Keratinocyte (primary cell): ENCODE results near the gene BRPF1. TPM values are rescaled to one million over a fixed set of nuclear protein-coding genes. Genes with fewer than 3 reads are reported as not detected.

Experiments
- DNase-seq: peaks from one replicate; pipeline ENCODE4 v3.0.0-alpha.2; 2011; ENCODE audit warnings: low read depth, missing footprints, low spot score
- FAIRE-seq: peaks from 2 replicates; lab custom pipeline; 2011; peaks lifted over from hg19 to GRCh38; lab: Jason Lieb, UNC
- H2AFZ ChIP-seq: 2 replicates; pipeline ENCODE4 v1.6.0; 2012; ENCODE audit warnings: low read length, control low read depth, inconsistent platforms; ENCODE audit not compliant: control insufficient read depth
- H3K27ac ChIP-seq: 2 replicates; pipeline ENCODE4 v1.5.1; 2011; ENCODE audit warnings: low read length; ENCODE audit not compliant: control insufficient read depth, insufficient read depth
- H3K27me3 ChIP-seq: 3 replicates; pipeline ENCODE4 v1.6.0; 2011; ENCODE audit warnings: low read length; ENCODE audit not compliant: control insufficient read depth, insufficient read depth; ENCODE audit errors: extremely low read depth
- H3K36me3 ChIP-seq, 2 experiments: 2 replicates in 1 of 2; 3 replicates in 1 of 2; pipeline ENCODE4 v1.5.1; 2011; ENCODE audit warnings: low read length in 2 of 2, mild to moderate bottlenecking in 1 of 2; ENCODE audit not compliant: control insufficient read depth in 2 of 2, insufficient read depth in 2 of 2; ENCODE audit errors: extremely low read depth in 1 of 2
- H3K4me1 ChIP-seq: 3 replicates; pipeline ENCODE4 v1.5.1; 2011; ENCODE audit warnings: low read length; ENCODE audit not compliant: control insufficient read depth, insufficient read depth; ENCODE audit errors: extremely low read depth
- H3K4me2 ChIP-seq: 3 replicates; pipeline ENCODE4 v1.6.0; 2011; ENCODE audit warnings: low read depth, low read length; ENCODE audit not compliant: control insufficient read depth, insufficient read depth; ENCODE audit errors: extremely low read depth
- H3K4me3 ChIP-seq, 3 experiments: fragments of 200-600 bp in 1 of 3; sonication (generic) in 1 of 3; 2 replicates in 2 of 3; 3 replicates in 1 of 3; pipeline ENCODE4 v1.5.1; 2011 to 2016; ENCODE audit warnings: low read length in 3 of 3, mild to moderate bottlenecking in 3 of 3, control low read depth in 2 of 3, inconsistent platforms in 1 of 3, low read depth in 1 of 3, mixed read lengths in 1 of 3, mixed run types in 1 of 3, moderate library complexity in 1 of 3; ENCODE audit not compliant: control insufficient read depth in 2 of 3, insufficient read depth in 2 of 3; ENCODE audit errors: extremely low read depth in 1 of 3
- H3K79me2 ChIP-seq: 2 replicates; pipeline ENCODE4 v1.6.0; 2012; ENCODE audit warnings: low read length; ENCODE audit not compliant: control insufficient read depth, insufficient read depth
- H3K9ac ChIP-seq: 3 replicates; pipeline ENCODE4 v1.6.0; 2011; ENCODE audit warnings: low read length; ENCODE audit not compliant: control insufficient read depth, insufficient read depth; ENCODE audit errors: extremely low read depth
- H3K9me1 ChIP-seq: 3 replicates; pipeline ENCODE4 v1.6.0; 2011; ENCODE audit warnings: low read length; ENCODE audit not compliant: control insufficient read depth, insufficient read depth; ENCODE audit errors: extremely low read depth
- H3K9me3 ChIP-seq: 2 replicates; pipeline ENCODE4 v1.5.1; 2012; ENCODE audit warnings: low read depth, low read length; ENCODE audit not compliant: control insufficient read depth
- H4K20me1 ChIP-seq: 3 replicates; pipeline ENCODE4 v1.6.0; 2011; ENCODE audit warnings: low read length; ENCODE audit not compliant: control insufficient read depth, insufficient read depth; ENCODE audit errors: extremely low read depth
- EZH2 ChIP-seq: IDR thresholded peaks from one replicate; pipeline ENCODE4 v1.6.1; 2012; ENCODE audit warnings: inconsistent platforms, mild to moderate bottlenecking, low read length, moderate library complexity
- dilution Hi-C: fragments of 300-500 bp; cut with MboI; formaldehyde crosslinking; loops from one replicate; pipeline ENCODE4 v1.7.0; 2020; ENCODE audit warnings: low sequenced_read_pairs; ENCODE audit not compliant: extremely low pct_ligation_motif_present
- polyA plus RNA-seq, 5 experiments: library from polyadenylated mRNA; depleted of rRNA in 3 of 5; stranded (reverse) in 3 of 5; stranded (forward) in 1 of 5; unstranded in 1 of 5; fragments of >200 nt; gene quantifications; 1 replicate in 1 of 5; 2 replicates in 3 of 5; 3 replicates in 1 of 5; pipeline versions ENCODE4 v1.2.1 to v1.2.3, GENCODE V29; 2011 to 2012; ENCODE audit warnings: missing spikeins in 2 of 5, low read depth in 1 of 5, low replicate concordance in 1 of 5
- TF ChIP-seq, protein P1 (sequence below), 3 experiments: IDR thresholded peaks in 1 of 3; conservative IDR thresholded peaks in 1 of 3; optimal IDR thresholded peaks in 1 of 3; 2 replicates in 2 of 3; 3 replicates in 1 of 3; pipeline versions ENCODE3 to v1.5.1; 2011; ENCODE audit warnings: low read length in 3 of 3, mild to moderate bottlenecking in 3 of 3, moderate library complexity in 2 of 3, control low read depth in 1 of 3, inconsistent platforms in 1 of 3; ENCODE audit not compliant: insufficient read depth in 2 of 3; ENCODE audit errors: extremely low read depth in 1 of 3

The BRPF1 gene
- polyA plus RNA-seq, 1 donor (not counting 4 experiments of a cell fraction or from before 2014, with no cell fraction given), result 8.0 TPM

DNA sequence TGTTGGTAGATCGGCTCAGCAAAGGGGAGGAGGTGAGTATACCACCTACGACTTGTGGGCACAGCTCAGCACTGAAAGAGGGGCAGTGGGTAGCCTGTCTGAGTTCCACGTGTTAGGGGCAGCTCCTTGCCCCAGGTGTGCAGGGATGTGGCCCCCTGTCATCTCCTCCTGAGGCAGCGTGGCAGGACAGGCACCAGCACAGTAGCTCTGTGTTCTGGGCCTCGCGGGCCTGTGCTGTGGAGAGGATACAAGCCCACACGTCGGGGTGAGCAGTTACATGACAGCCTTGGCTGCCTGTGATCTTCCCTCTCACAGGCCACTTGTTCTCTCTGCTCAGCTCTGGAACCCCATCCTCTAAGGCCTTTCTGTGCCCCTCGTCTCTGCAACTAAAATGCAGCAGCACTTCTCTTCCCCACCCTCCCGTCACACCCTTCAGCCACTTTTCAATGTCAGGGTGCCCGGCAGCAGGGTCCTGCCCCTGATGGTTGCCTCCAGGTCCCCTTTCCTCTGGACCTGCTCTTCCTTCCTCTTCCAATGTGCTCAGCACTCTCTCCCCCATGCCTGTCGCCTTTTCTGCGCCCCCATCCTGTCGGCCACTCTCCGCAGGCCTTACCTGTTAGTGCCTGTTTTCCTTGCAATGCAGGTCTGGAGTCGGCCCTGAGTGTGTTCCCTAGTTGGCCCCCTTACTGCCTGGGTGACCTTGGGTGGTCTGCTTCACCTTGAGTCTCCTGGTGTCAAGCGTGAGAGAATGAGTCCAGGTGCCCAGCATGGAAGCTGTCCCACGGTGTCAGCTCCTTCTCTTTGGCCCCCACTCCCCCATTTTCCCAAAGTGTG lies 46.1 kb upstream of the BRPF1 start:
- no peak overlapping the region for H2AFZ ChIP-seq
- no peak for FAIRE-seq
- dilution Hi-C loops, result no loop called here

DNA sequence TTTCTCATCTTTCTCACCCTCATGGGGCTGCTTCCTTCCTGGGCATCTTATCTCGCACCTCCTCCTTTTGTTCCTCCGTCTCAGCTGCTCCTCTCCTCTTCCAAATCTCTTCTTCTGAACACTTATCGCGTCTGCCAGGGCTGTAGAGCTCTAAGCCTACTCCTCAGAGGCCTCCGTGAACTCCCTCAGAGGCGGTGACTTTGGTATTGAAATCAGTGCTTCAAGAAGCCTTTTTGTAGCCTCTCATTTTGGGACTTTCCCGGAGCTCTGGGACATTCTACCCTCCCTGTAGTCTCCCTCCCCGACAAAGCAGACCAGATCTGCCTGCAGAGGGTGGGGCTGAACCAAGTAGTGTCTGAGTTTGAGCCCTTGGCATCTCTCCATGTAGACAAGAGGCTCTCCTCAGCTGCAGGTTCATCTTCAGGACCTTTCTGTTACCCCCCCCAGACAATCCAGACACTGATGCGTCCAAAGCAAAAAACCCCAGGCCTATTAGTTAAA lies 45.4 kb upstream of the BRPF1 start:
- Histone ChIP-seq H3K79me2 (no peaks in the 10 kb centered on the region), H4K20me1 (no peaks in the 10 kb centered on the region), H3K4me2 (no peak overlapping the region), H2AFZ (no peak overlapping the region), H3K27ac (no peak overlapping the region), H3K4me1 (no peaks in the 10 kb centered on the region), H3K9me1 (no peaks in the 10 kb centered on the region), H3K36me3 (peaks cover 33 to 50% of the 10 kb centered on the region in 2 experiments), H3K27me3 (no peaks in the 10 kb centered on the region), H3K4me3 (no peak overlapping the region), H3K9me3 (no peaks in the 10 kb centered on the region), H3K9ac (no peak overlapping the region)
- TF ChIP-seq, protein P1, sequence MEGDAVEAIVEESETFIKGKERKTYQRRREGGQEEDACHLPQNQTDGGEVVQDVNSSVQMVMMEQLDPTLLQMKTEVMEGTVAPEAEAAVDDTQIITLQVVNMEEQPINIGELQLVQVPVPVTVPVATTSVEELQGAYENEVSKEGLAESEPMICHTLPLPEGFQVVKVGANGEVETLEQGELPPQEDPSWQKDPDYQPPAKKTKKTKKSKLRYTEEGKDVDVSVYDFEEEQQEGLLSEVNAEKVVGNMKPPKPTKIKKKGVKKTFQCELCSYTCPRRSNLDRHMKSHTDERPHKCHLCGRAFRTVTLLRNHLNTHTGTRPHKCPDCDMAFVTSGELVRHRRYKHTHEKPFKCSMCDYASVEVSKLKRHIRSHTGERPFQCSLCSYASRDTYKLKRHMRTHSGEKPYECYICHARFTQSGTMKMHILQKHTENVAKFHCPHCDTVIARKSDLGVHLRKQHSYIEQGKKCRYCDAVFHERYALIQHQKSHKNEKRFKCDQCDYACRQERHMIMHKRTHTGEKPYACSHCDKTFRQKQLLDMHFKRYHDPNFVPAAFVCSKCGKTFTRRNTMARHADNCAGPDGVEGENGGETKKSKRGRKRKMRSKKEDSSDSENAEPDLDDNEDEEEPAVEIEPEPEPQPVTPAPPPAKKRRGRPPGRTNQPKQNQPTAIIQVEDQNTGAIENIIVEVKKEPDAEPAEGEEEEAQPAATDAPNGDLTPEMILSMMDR (optimal IDR thresholded peaks at IDR 0.05 in 1 of 3, IDR thresholded peaks at IDR 0.05 in 1 of 3, conservative IDR thresholded peaks at IDR 0.05 in 1 of 3; ENCODE audit: extremely low read depth in 1 of 3, insufficient read depth in 2 of 3, low read length in 3 of 3), result no peak
- no peak for TF ChIP-seq EZH2
- FAIRE-seq (no peak), DNase-seq (no peak)
- dilution Hi-C loops, result no loop called here

More for the DNA sequence above, 46.1 kb upstream of the BRPF1 start:
- no peaks in the 10 kb centered on the region for H3K79me2 ChIP-seq
- H3K4me3 ChIP-seq, result no peak overlapping the region
- H3K27ac ChIP-seq, result no peak overlapping the region
- H3K36me3 ChIP-seq, result peaks cover 33 to 51% of the 10 kb centered on the region in 2 experiments
- H3K27me3 ChIP-seq, result no peaks in the 10 kb centered on the region
- no peak overlapping the region for H3K9ac ChIP-seq
- H3K4me1 ChIP-seq, result no peaks in the 10 kb centered on the region
- H3K4me2 ChIP-seq, result no peak overlapping the region
- no peaks in the 10 kb centered on the region for H4K20me1 ChIP-seq
- TF ChIP-seq, protein P1 (optimal IDR thresholded peaks at IDR 0.05 in 1 of 3, IDR thresholded peaks at IDR 0.05 in 1 of 3, conservative IDR thresholded peaks at IDR 0.05 in 1 of 3; ENCODE audit: extremely low read depth in 1 of 3, insufficient read depth in 2 of 3, low read length in 3 of 3), result no peak
- TF ChIP-seq EZH2, result no peak
- no peaks in the 10 kb centered on the region for H3K9me1 ChIP-seq
- no peaks in the 10 kb centered on the region for H3K9me3 ChIP-seq
- DNase-seq, result no peak
